ENCODE data around the gene PIK3IP1.
"Not testable (repeated sequence)": the region's sequence is repeated elsewhere in the genome, so short reads cannot be mapped to it uniquely, and the experiment has no call there.

PIK3IP1 gene

GRCh38 chr22:31248965-31249958 lies 43.0 kb downstream of the PIK3IP1 start:
- DNase-seq, result no peak

GRCh38 chr22:31248138-31248745 lies 44.0 kb downstream of the PIK3IP1 start:
- DNase-seq, result peak; percentile 32 to 70 (median 55)

GRCh38 chr22:31247726-31248125 lies 44.6 kb downstream of the PIK3IP1 start:
- no peak for DNase-seq

GRCh38 chr22:31246687-31247086 lies 45.6 kb downstream of the PIK3IP1 start:
- DNase-seq, result no peak

- DNase-seq, result not testable (repeated sequence)
Observed at GRCh38 chr22:31245998-31246397, 46.3 kb downstream of the PIK3IP1 start.

GRCh38 chr22:31244943-31245451 lies 47.3 kb downstream of the PIK3IP1 start:
- DNase-seq, result no peak

GRCh38 chr22:31244046-31244942 lies 48.0 kb downstream of the PIK3IP1 start:
- no peak for DNase-seq

- DNase-seq, result no peak
Observed at GRCh38 chr22:31243339-31244045, 48.8 kb downstream of the PIK3IP1 start.

GRCh38 chr22:31241936-31242335 lies 50.4 kb downstream of the PIK3IP1 start:
- DNase-seq, result no peak

- no peak for DNase-seq
Observed at GRCh38 chr22:31241200-31241599, 51.1 kb downstream of the PIK3IP1 start.

GRCh38 chr22:31239771-31240370 lies 52.4 kb downstream of the PIK3IP1 start:
- no peak for DNase-seq

- DNase-seq, result peak in 1 of 5 donors; percentile 23
Observed at GRCh38 chr22:31238057-31238456, 54.2 kb downstream of the PIK3IP1 start.

GRCh38 chr22:31236044-31236443 lies 56.2 kb downstream of the PIK3IP1 start:
- not testable (repeated sequence) for DNase-seq

- peak in 1 of 5 donors; percentile 50 for DNase-seq
Observed at GRCh38 chr22:31235081-31235480, 57.2 kb downstream of the PIK3IP1 start.

- DNase-seq, result no peak
Observed at GRCh38 chr22:31233001-31233400, 59.3 kb downstream of the PIK3IP1 start.

Data from T-helper 1 cell (primary cell).